ENCODE results near the gene C7orf57. TPM values are rescaled to one million over a fixed set of nuclear protein-coding genes. Genes with fewer than 3 reads are reported as not detected.

The C7orf57 gene
- total and polyA plus RNA-seq, 10 of the 15 experiments (the other 5 are each of a cell fraction or from before 2014, with no cell fraction given), result 0.04 to 0.21 (median 0.10) TPM; not detected in 5

DNA sequence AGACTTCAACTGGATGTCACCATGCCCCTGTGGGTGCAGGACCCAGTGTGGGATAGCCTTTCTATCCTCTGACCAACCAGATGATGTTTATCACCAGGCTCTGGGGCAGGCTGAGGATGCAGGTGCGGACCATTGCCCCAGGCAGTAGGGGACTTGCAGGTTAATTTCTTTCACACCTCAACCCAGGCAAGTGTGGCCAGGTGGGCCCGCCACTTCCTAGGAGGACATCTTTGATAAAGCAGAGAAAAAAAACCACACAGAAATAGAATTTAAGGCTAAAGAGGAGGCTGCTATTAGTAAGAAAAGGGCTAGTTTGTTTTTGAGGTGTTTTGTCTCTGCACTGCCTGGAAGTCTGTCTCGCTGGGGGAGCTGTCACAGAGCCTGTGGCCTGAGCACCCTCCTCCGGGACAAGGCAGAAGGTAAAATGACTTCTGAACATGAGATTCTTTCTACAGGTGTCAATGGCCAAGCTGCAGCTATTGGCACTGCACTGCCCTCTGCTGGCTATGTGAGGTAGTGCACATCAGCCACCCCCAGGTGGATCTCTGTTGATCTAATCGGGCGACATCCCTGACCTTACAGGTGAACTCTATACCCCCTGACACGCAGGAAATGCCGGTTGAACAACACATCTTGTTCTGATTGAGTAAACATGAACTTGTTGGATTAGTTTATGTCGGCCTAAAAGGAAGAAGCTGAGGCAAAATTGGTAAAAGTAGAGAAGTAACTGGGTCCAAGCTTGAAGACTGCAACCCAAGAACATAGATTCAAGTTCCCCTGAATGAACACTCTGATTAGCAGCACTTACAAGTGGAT is 74.7 kb downstream of the C7orf57 start (continued):
- TF ChIP-seq RAD21 (IDR thresholded peaks at IDR 0.05; ENCODE audit: insufficient read depth, low read depth, low read length) (peak; percentile 99), BCL11A (IDR thresholded peaks at IDR 0.05; ENCODE audit: low read depth, low read length) (no peak), JUNB (IDR thresholded peaks at IDR 0.05) (no peak), RB1 (IDR thresholded peaks at IDR 0.05; ENCODE audit: borderline replicate concordance) (0 out of 2 replicates have a peak, but pooled peaks have one; percentile 24), IKZF2 (IDR thresholded peaks at IDR 0.05) (no peak; a peak in 1 of 4 replicates), JUND (IDR thresholded peaks at IDR 0.05; ENCODE audit: low read depth, low read length) (no peak), ZNF24 (IDR thresholded peaks at IDR 0.05) (no peak), ZBTB33 (IDR thresholded peaks at IDR 0.05) (no peak), ZBTB11 (CRISPR knock-in tag; IDR thresholded peaks at IDR 0.05) (no peak), SMAD1 (IDR thresholded peaks at IDR 0.05; ENCODE audit: low read depth, partially characterized antibody) (no peak), CREB1 (IDR thresholded peaks at IDR 0.05; ENCODE audit: low read depth) (no peak), MTA3 (IDR thresholded peaks at IDR 0.05; ENCODE audit: borderline replicate concordance, low read length) (no peak), STAT3 (IDR thresholded peaks at IDR 0.05; ENCODE audit: low read depth, low read length) (no peak), IRF4 (IDR thresholded peaks at IDR 0.05; ENCODE audit: low read depth, low read length) (peak; percentile 64), IKZF1 (conservative IDR thresholded peaks at IDR 0.05) (no peak), SUPT20H (IDR thresholded peaks at IDR 0.05; ENCODE audit: borderline replicate concordance, control insufficient read depth, low read depth, low read length) (no peak), NRF1 (conservative IDR thresholded peaks at IDR 0.05; ENCODE audit: low read depth, low read length) (no peak; the same call in 1 of the 2 replicates), ZZZ3 (IDR thresholded peaks at IDR 0.05; ENCODE audit: control insufficient read depth, insufficient read length, low read depth) (no peak), POU2F2 (IDR thresholded peaks at IDR 0.05; ENCODE audit: borderline replicate concordance, low read depth, low read length) (peak; percentile 34; the same call in 1 of the 3 replicates), RCOR1 (conservative IDR thresholded peaks at IDR 0.05; ENCODE audit: low read depth, low read length) (no peak)
- TF ChIP-seq, protein P1, sequence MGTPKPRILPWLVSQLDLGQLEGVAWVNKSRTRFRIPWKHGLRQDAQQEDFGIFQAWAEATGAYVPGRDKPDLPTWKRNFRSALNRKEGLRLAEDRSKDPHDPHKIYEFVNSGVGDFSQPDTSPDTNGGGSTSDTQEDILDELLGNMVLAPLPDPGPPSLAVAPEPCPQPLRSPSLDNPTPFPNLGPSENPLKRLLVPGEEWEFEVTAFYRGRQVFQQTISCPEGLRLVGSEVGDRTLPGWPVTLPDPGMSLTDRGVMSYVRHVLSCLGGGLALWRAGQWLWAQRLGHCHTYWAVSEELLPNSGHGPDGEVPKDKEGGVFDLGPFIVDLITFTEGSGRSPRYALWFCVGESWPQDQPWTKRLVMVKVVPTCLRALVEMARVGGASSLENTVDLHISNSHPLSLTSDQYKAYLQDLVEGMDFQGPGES (IDR thresholded peaks at IDR 0.05), result no peak
